Thyroid gland (tissue), 4 donors: ENCODE measurements around the gene MIER2. TPM values are rescaled to one million over a fixed set of nuclear protein-coding genes. Genes with fewer than 3 reads are reported as not detected.

Source experiments
- DNase-seq, 2 donors: peaks; one replicate each; pipeline ENCODE4 v3.0.0-alpha.2; 2019
- H3K27ac ChIP-seq, 3 donors: fragments of 200-600 bp; sonication (generic); 1 replicate in 2 of 3; 2 replicates in 1 of 3; pipeline ENCODE4 v1.5.1; 2016 to 2019; ENCODE audit warnings: mild to moderate bottlenecking in 1 of 3, moderate library complexity in 1 of 3
- H3K27me3 ChIP-seq: fragments of 200-600 bp; sonication (generic); one replicate; pipeline ENCODE4 v1.5.1; 2019
- H3K36me3 ChIP-seq, 2 donors: fragments of 200-600 bp; sonication (generic); one replicate each; pipeline ENCODE4 v1.5.1; 2016 to 2019
- H3K4me1 ChIP-seq, 2 donors: fragments of 200-600 bp; sonication (generic); one replicate each; pipeline ENCODE4 v1.5.1; 2017 to 2019
- H3K4me3 ChIP-seq, 3 donors: fragments of 200-600 bp; sonication (generic); replicated peaks in 1 of 3; 1 replicate in 2 of 3; 2 replicates in 1 of 3; pipeline ENCODE4 v1.5.1; 2016; ENCODE audit warnings: mild to moderate bottlenecking in 1 of 3
- H3K9me3 ChIP-seq: fragments of 200-600 bp; sonication (generic); one replicate; pipeline ENCODE4 v1.5.1; 2017
- CTCF ChIP-seq, 6 experiments: fragments of 200-600 bp in 3 of 6; fragments of 450-650 bp in 3 of 6; sonication (generic) in 3 of 6; IDR thresholded peaks; one replicate each; pipeline ENCODE4 v1.5.1; 2016 to 2019; ENCODE audit warnings: antibody characterized with exemption in 6 of 6, mild to moderate bottlenecking in 2 of 6, inconsistent platforms in 1 of 6, moderate library complexity in 1 of 6
- POLR2A ChIP-seq, 2 donors: fragments of 450-650 bp; IDR thresholded peaks; one replicate each; pipeline ENCODE4 v1.6.1; 2017; ENCODE audit warnings: antibody characterized with exemption in 2 of 2, mild to moderate bottlenecking in 2 of 2, moderate library complexity in 1 of 2
- WGBS, 2 donors: methylation state at CpG; one replicate each; pipeline ENCODE4 v1.1.5; 2017; 5-methylcytosine and 5-hydroxymethylcytosine counted together
- intact Hi-C: fragments of 100-400 bp; cut with DNase I; formaldehyde crosslinking; loops from one replicate; pipeline ENCODE4 v1.15.1; 2023
- total RNA-seq, 4 donors: library from RNA; depleted of rRNA; stranded (reverse); fragments of >200 nt; gene quantifications; one replicate each; pipeline ENCODE4 v1.2.3, GENCODE V29; 2016

MIER2 gene
- total RNA-seq, 4 donors from 2014 or later = 9.0 to 20.1 (median 11.2) TPM

- Histone ChIP-seq H3K9me3 (no peaks in the 10 kb centered on the region), H3K36me3 (peaks cover 57 to 60% of the 10 kb centered on the region in 2 donors), H3K27ac (no peak overlapping the region), H3K4me3 (no peak overlapping the region), H3K27me3 (no peaks in the 10 kb centered on the region), H3K4me1 (no peaks in the 10 kb centered on the region)
- no peak for DNase-seq
- whole genome bisulfite sequencing, 2 donors = 94 to 95% methylated on average over 15 of the region's 15 CpGs
- intact Hi-C loops = no loop called here
- TF ChIP-seq CTCF (IDR thresholded peaks at IDR 0.05) = no peak
- no peak for TF ChIP-seq POLR2A (IDR thresholded peaks at IDR 0.05)
Measured at GRCh38 chr19:326871-327270, 17.7 kb downstream of the MIER2 start.

GRCh38 chr19:325937-326565 is 18.5 kb downstream of the MIER2 start:
- Histone ChIP-seq H3K4me3 (no peak overlapping the region), H3K27me3 (no peaks in the 10 kb centered on the region), H3K9me3 (no peaks in the 10 kb centered on the region), H3K4me1 (no peaks in the 10 kb centered on the region), H3K27ac (no peak overlapping the region), H3K36me3 (peaks cover 57 to 65% of the 10 kb centered on the region in 2 donors)
- 94 to 97% methylated on average over 21 to 32 of the region's 33 CpGs for WGBS, 2 donors
- intact Hi-C loops = no loop called here
- no peak for TF ChIP-seq POLR2A (IDR thresholded peaks at IDR 0.05)
- no peak for TF ChIP-seq CTCF (IDR thresholded peaks at IDR 0.05)
- DNase-seq = no peak

- no peaks in the 10 kb centered on the region for H3K9me3 ChIP-seq
- intact Hi-C loops = no loop called here
- no peaks in the 10 kb centered on the region for H3K27me3 ChIP-seq
- H3K36me3 ChIP-seq = peaks cover 51 to 60% of the 10 kb centered on the region in 2 donors
- H3K4me1 ChIP-seq = no peaks in the 10 kb centered on the region
- TF ChIP-seq POLR2A (IDR thresholded peaks at IDR 0.05) (no peak), CTCF (IDR thresholded peaks at IDR 0.05) (no peak)
- WGBS, 2 donors = 91 to 97% methylated on average over 15 to 19 of the region's 24 CpGs
- no peak overlapping the region for H3K4me3 ChIP-seq
- H3K27ac ChIP-seq = no peak overlapping the region
- DNase-seq = no peak
Measured at GRCh38 chr19:325173-325936, 19.2 kb downstream of the MIER2 start.

- intact Hi-C loops = no loop called here
- H3K9me3 ChIP-seq = no peaks in the 10 kb centered on the region
- H3K4me1 ChIP-seq = no peaks in the 10 kb centered on the region
- no peak for TF ChIP-seq POLR2A (IDR thresholded peaks at IDR 0.05)
- TF ChIP-seq CTCF (IDR thresholded peaks at IDR 0.05) = no peak
- no peak overlapping the region for H3K27ac ChIP-seq
- H3K27me3 ChIP-seq = no peaks in the 10 kb centered on the region
- H3K36me3 ChIP-seq = peaks cover 51 to 54% of the 10 kb centered on the region in 2 donors
- H3K4me3 ChIP-seq = no peak overlapping the region
- WGBS, 2 donors = 96 to 98% methylated on average over 8 of the region's 8 CpGs
- DNase-seq = no peak
Measured at GRCh38 chr19:324716-325115, 19.9 kb downstream of the MIER2 start.

GRCh38 chr19:322616-323015 is 22.0 kb downstream of the MIER2 start:
- Histone ChIP-seq H3K36me3 (peaks cover 32 to 36% of the 10 kb centered on the region in 2 donors), H3K27me3 (no peaks in the 10 kb centered on the region), H3K27ac (no peak overlapping the region), H3K4me3 (no peak overlapping the region), H3K4me1 (no peaks in the 10 kb centered on the region), H3K9me3 (no peaks in the 10 kb centered on the region)
- intact Hi-C loops = no loop called here
- no peak for DNase-seq
- WGBS, 2 donors = 95 to 96% methylated on average over 12 to 13 of the region's 13 CpGs
- no peak for TF ChIP-seq POLR2A (IDR thresholded peaks at IDR 0.05)
- TF ChIP-seq CTCF (IDR thresholded peaks at IDR 0.05) = no peak
